Peyer's patch (tissue), 4 donors: Measurements from ENCODE around the gene TMEM131.

ENCODE experiments used
- POLR2A ChIP-seq, 2 donors: fragments of 450-650 bp; IDR thresholded peaks; one replicate each; pipeline ENCODE4 v1.5.1; 2017; ENCODE audit warnings: antibody characterized with exemption in 2 of 2, mild to moderate bottlenecking in 2 of 2, moderate library complexity in 2 of 2
- TF ChIP-seq, protein P1 (sequence below), 6 experiments: fragments of 450-650 bp in 4 of 6; fragments of 200-600 bp in 2 of 6; sonication (generic) in 1 of 6; IDR thresholded peaks; one replicate each; pipeline ENCODE4 v1.5.1; 2017 to 2019; ENCODE audit warnings: antibody characterized with exemption in 6 of 6, mild to moderate bottlenecking in 3 of 6, moderate library complexity in 1 of 6

DNA sequence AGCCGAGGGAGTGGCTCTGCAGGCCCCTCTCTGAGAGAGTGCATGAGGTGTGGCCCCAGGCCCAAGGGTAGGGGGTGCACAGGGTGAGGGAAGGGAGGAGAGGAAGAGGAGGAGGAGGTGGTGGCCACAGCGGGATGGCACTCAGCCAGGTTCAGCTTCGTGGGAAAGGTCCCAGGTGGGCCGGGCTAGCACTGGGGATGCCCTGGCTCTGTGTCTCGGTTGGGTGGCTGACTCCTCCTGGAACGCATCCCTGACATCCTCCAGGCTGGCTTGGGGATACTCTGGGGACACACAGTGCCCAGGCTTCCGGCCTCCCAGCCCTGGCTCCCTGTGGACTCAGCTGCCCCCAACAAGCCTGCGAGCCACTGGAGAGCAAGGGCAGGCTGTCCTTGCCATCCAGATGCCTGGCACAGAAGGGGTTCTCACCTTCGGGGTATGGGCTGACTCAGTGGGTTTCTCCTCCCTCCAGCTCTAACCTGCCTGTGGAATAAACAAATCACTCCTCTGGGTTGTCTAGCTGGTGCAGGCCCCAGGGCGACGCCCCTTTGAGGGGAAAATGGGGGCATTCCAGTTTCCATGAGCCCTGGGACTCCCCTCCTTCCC is 283.0 kb downstream of the TMEM131 start:
- TF ChIP-seq, protein P1, sequence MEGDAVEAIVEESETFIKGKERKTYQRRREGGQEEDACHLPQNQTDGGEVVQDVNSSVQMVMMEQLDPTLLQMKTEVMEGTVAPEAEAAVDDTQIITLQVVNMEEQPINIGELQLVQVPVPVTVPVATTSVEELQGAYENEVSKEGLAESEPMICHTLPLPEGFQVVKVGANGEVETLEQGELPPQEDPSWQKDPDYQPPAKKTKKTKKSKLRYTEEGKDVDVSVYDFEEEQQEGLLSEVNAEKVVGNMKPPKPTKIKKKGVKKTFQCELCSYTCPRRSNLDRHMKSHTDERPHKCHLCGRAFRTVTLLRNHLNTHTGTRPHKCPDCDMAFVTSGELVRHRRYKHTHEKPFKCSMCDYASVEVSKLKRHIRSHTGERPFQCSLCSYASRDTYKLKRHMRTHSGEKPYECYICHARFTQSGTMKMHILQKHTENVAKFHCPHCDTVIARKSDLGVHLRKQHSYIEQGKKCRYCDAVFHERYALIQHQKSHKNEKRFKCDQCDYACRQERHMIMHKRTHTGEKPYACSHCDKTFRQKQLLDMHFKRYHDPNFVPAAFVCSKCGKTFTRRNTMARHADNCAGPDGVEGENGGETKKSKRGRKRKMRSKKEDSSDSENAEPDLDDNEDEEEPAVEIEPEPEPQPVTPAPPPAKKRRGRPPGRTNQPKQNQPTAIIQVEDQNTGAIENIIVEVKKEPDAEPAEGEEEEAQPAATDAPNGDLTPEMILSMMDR (IDR thresholded peaks at IDR 0.05): no peak
- TF ChIP-seq POLR2A (IDR thresholded peaks at IDR 0.05): no peak
